Hair follicle dermal papilla cell (primary cell): Measurements from ENCODE around the gene NUDT10. TPM values are rescaled to one million over a fixed set of nuclear protein-coding genes. Genes with fewer than 3 reads are reported as not detected.

Experiments
- total RNA-seq: library from RNA; depleted of rRNA; stranded (reverse); fragments of >200 nt; gene quantifications from 2 replicates; pipeline ENCODE4 v1.2.3, GENCODE V29; 2012

Gene NUDT10
- total RNA-seq: 2.8 and 3.3 TPM in 2 replicates

DNA sequence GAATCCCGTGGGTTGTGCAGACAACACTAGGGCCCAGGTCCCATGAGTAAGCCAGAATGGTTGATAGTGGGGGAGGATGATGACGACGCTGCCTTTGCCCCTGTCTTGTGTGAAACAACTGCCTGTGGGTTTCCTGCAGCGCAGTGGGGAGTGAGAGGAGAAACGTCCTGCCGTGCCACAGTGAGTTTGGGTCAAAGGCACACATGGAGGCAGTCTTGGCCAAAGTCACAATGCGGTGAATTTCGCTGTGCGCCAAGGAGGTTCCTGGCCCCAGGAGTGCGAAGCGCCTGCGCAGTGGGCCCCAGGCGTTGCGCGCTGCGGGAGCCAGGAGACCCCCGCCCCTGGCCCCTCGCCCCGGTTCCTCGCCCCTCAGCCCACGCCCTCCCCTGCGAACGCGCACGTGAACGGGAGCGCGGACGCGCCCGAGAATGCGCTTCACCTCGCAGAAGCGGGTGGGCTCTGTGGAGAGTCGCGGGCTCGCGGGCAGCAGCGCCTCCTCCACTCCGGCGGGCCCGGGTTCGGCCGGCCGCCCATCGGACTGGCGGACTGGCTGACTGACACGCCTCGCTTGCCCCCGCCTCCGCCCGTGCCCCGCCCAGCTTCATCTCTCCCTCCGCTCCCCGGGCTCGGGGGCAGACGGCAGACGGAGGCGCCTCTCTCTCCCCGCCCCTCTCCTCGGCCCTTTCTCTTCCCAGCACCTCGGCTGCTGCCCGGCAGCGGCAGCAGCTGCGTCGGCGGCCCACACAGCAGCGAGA is at the start of gene NUDT10:
NUDT10 (plus strand) TSS at position 635 of the 755 bp plus-strand sequence. CDS start 144 bp downstream, outside the sequence.

Other genes starting within 250 kb of the NUDT10 start
- gene NUDT11, start 163.8 kb downstream of the NUDT10 start, total RNA-seq: 9.1 and 9.6 TPM in 2 replicates